Measurements from ENCODE around the gene MEF2B.
"Not testable (repeated sequence)": the region's sequence is repeated elsewhere in the genome, so short reads cannot be mapped to it uniquely, and the experiment has no call there.

MEF2B gene

GRCh38 chr19:19155495-19156219 is 14.4 kb downstream of the MEF2B start:
- no peak for DNase-seq (ENCODE audit: low read depth)

GRCh38 chr19:19154768-19155494 is 15.1 kb downstream of the MEF2B start:
- no peak for DNase-seq (ENCODE audit: low read depth)

GRCh38 chr19:19152668-19153384 is 17.2 kb downstream of the MEF2B start:
- no peak for DNase-seq (ENCODE audit: low read depth)

GRCh38 chr19:19151418-19151817 is 18.6 kb downstream of the MEF2B start:
- no peak for DNase-seq (ENCODE audit: low read depth)

- no peak for DNase-seq (ENCODE audit: low read depth)
These were observed 20.6 kb downstream of the MEF2B start for GRCh38 chr19:19149435-19149834.

GRCh38 chr19:19148504-19148903 is 21.6 kb downstream of the MEF2B start:
- not testable (repeated sequence) for DNase-seq (ENCODE audit: low read depth)

GRCh38 chr19:19147344-19147743 is 22.7 kb downstream of the MEF2B start:
- no peak for DNase-seq (ENCODE audit: low read depth)

GRCh38 chr19:19146865-19147264 is 23.2 kb downstream of the MEF2B start:
- no peak for DNase-seq (ENCODE audit: low read depth)

GRCh38 chr19:19145684-19146608 is 24.1 kb downstream of the MEF2B start:
- peak; percentile 78 for DNase-seq (ENCODE audit: low read depth)

- DNase-seq (ENCODE audit: low read depth), result no peak
These were observed 24.8 kb downstream of the MEF2B start for GRCh38 chr19:19145281-19145680.

GRCh38 chr19:19142347-19142746 is 27.7 kb downstream of the MEF2B start:
- no peak for DNase-seq (ENCODE audit: low read depth)

- no peak for DNase-seq (ENCODE audit: low read depth)
These were observed 29.6 kb downstream of the MEF2B start for GRCh38 chr19:19140476-19140875.

- no peak for DNase-seq (ENCODE audit: low read depth)
These were observed 30.2 kb downstream of the MEF2B start for GRCh38 chr19:19139876-19140229.

- DNase-seq (ENCODE audit: low read depth), result peak; percentile 93
These were observed 31.7 kb downstream of the MEF2B start, which contains the start of gene TMEM161A for GRCh38 chr19:19138109-19138981. Gene TMEM161A (minus strand): TSS chr19:19138478. CDS start chr19:19138428, 50 bp downstream.

- DNase-seq (ENCODE audit: low read depth), result no peak
These were observed 32.4 kb downstream of the MEF2B start for GRCh38 chr19:19137556-19138108.

GRCh38 chr19:19135713-19136112 is 34.4 kb downstream of the MEF2B start:
- DNase-seq (ENCODE audit: low read depth), result not testable (repeated sequence)

- DNase-seq (ENCODE audit: low read depth), result no peak
These were observed 35.3 kb downstream of the MEF2B start for GRCh38 chr19:19134687-19135158.

GRCh38 chr19:19133985-19134384 is 36.1 kb downstream of the MEF2B start:
- DNase-seq (ENCODE audit: low read depth), result no peak

GRCh38 chr19:19132912-19133311 is 37.2 kb downstream of the MEF2B start:
- DNase-seq (ENCODE audit: low read depth), result no peak

GRCh38 chr19:19131989-19132388 is 38.1 kb downstream of the MEF2B start:
- DNase-seq (ENCODE audit: low read depth), result no peak

Measured in T follicular helper cell (primary cell).